Measurements from ENCODE around the gene PNRC1. TPM values are rescaled to one million over a fixed set of nuclear protein-coding genes. Genes with fewer than 3 reads are reported as not detected.

Gene PNRC1
- total RNA-seq = 27.8 and 40.9 TPM in 2 replicates

DNA sequence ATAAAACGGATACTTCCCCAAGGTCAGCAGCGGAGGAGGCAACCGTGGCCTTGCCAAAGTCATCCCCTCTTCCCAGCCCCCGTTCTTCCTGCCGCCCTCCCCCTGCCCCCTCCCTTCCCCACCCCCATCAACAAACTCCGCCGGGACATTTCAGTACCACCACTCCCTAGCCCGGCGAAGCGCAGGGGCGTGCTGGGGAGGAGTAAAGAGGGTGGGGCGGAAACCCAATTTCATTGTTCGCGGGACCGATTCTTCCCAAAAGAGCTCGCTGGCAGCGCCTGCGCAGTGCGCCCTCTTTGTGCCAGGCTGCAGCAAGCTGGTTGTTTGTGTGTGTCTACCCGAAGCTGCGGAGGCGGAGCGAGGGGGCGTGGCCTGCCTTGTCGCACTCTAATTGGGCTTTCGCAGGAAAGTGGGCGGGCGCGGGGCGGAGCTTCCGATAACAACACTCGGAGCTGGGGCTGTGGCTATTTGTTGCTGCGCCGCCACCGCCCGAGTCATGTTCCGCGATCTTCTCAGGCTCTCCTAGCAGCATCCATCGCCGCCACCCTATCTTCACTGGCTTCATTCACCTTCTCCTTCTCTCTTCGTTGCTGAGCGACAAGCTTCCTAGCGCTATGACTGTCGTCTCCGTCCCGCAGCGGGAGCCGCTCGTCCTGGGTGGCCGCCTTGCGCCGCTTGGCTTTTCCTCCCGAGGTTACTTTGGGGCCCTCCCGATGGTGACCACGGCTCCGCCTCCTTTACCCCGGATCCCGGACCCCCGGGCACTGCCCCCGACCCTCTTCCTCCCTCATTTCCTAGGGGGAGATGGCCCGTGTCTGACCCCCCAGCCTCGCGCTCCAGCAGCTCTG, at the start of gene PNRC1:
Gene PNRC1, plus strand, starts transcription at position 471 of the 848 bp plus-strand sequence. Its CDS starts 144 bp downstream, at position 615.

DNA sequence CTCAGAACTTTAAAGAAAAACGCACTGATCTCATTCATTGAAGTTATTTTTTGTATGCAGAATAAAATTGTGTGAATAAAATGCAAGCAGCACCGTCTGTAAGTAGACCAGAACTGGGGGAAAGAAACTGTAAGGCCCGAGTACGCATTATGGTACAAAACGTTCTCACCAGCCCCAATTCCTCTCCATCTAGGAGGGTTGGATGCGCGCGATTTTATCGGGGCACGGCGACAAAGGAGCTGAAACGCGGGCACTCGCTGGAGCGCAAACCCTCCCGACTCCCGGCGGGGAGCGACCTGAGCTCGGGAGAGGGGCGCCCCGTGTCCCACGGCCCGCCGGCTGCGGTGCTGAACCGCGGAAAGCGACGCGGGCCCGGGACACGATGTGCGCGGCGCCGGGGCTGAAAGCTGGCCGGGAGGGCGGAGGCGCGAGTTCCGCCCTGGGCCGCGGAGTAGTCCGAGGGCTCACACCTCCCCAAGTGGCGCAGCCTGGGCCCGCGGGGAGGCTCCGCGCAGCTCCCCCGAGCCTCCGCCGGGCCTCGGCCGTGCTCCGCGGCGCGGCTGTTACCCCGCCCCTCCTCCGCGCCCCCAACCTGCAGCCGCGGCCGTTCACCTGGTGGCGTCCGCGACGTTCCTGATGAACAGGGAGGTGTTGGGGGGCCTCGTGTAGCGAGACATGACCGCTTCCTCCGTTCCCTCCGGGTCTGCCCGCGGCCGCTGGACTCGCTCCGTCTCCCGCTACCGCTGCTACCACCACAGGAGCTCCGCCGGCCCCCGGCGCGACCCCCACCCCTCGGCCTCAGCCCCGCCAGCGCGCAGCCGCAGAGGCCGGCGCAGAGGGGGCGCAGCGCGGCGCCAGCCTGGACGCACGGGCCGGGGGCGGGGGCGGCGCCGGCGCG, 36.9 kb downstream of the PNRC1 start, which contains the start of gene SRSF12:
Gene SRSF12, minus strand, starts transcription at position 861 of the 898 bp plus-strand sequence. Its CDS starts 184 bp downstream, at position 677.

Other genes starting within 250 kb of the PNRC1 start
- 19.8 and 24.9 TPM in 2 replicates for gene RNGTT, start 117.1 kb upstream of the PNRC1 start, total RNA-seq
- gene SRSF12, start 37.3 kb downstream of the PNRC1 start, total RNA-seq = under 0.01 TPM in 1 of 2 replicates, not detected in the other
- 7.8 and 12.9 TPM in 2 replicates for gene PM20D2, start 65.3 kb downstream of the PNRC1 start, total RNA-seq
- gene GABRR1, start 136.6 kb downstream of the PNRC1 start, total RNA-seq = not detected in 2 replicates
- gene GABRR2, start 234.5 kb downstream of the PNRC1 start, total RNA-seq = 0.15 TPM in 1 of 2 replicates, not detected in the other